Ascending aorta (tissue), 2 donors: ENCODE results near the gene MAPK8IP3. TPM values are rescaled to one million over a fixed set of nuclear protein-coding genes. Genes with fewer than 3 reads are reported as not detected.
"Not testable (repeated sequence)": the region's sequence is repeated elsewhere in the genome, so short reads cannot be mapped to it uniquely, and the experiment has no call there.

Experiments
- DNase-seq, 2 donors: peaks; one replicate each; pipeline ENCODE4 v3.0.0-alpha.2; 2019; ENCODE audit warnings: low spot score in 2 of 2
- H3K27ac ChIP-seq, 2 donors: fragments of 200-600 bp; sonication (generic); one replicate each; pipeline ENCODE4 v1.5.1; 2016 to 2017; ENCODE audit warnings: mild to moderate bottlenecking in 1 of 2
- H3K27me3 ChIP-seq: fragments of 200-600 bp; sonication (generic); one replicate; pipeline ENCODE4 v1.5.1; 2017
- H3K36me3 ChIP-seq, 2 donors: fragments of 200-600 bp; sonication (generic); one replicate each; pipeline ENCODE4 v1.5.1; 2016
- H3K4me1 ChIP-seq, 2 donors: fragments of 200-600 bp; sonication (generic); one replicate each; pipeline ENCODE4 v1.5.1; 2016 to 2017; ENCODE audit warnings: mild to moderate bottlenecking in 1 of 2
- H3K4me3 ChIP-seq, 2 donors: fragments of 200-600 bp; sonication (generic); one replicate each; pipeline ENCODE4 v1.5.1; 2016 to 2017; ENCODE audit warnings: mild to moderate bottlenecking in 1 of 2
- H3K9me3 ChIP-seq, 2 donors: fragments of 200-600 bp; sonication (generic); one replicate each; pipeline ENCODE4 v1.5.1; 2016
- CTCF ChIP-seq, 3 experiments: fragments of 200-600 bp in 2 of 3; fragments of 450-650 bp in 1 of 3; sonication (generic) in 2 of 3; IDR thresholded peaks; one replicate each; pipeline ENCODE4 v1.5.1; 2016 to 2019; ENCODE audit warnings: antibody characterized with exemption in 3 of 3, mild to moderate bottlenecking in 1 of 3, moderate library complexity in 1 of 3
- intact Hi-C: fragments of 100-400 bp; cut with DNase I; formaldehyde crosslinking; loops from one replicate; pipeline ENCODE4 v1.15.1; 2023
- total RNA-seq: library from RNA; depleted of rRNA; stranded (reverse); fragments of >200 nt; gene quantifications from one replicate; pipeline ENCODE4 v1.1.0, GENCODE V29; 2016

Gene MAPK8IP3
- total RNA-seq, 1 donor from 2014 or later, result 57.4 TPM

- no peak for DNase-seq
- Histone ChIP-seq H3K4me3 (no peak overlapping the region), H3K9me3 (no peaks in the 10 kb centered on the region), H3K4me1 (no peaks in the 10 kb centered on the region), H3K27me3 (no peaks in the 10 kb centered on the region), H3K27ac (no peak overlapping the region), H3K36me3 (peaks cover 63 to 82% of the 10 kb centered on the region in 2 donors)
- intact Hi-C loops, result no loop called here
- TF ChIP-seq CTCF (IDR thresholded peaks at IDR 0.05), result no peak
These were observed 23.4 kb downstream of the MAPK8IP3 start for GRCh38 chr16:1729445-1729844.

DNA sequence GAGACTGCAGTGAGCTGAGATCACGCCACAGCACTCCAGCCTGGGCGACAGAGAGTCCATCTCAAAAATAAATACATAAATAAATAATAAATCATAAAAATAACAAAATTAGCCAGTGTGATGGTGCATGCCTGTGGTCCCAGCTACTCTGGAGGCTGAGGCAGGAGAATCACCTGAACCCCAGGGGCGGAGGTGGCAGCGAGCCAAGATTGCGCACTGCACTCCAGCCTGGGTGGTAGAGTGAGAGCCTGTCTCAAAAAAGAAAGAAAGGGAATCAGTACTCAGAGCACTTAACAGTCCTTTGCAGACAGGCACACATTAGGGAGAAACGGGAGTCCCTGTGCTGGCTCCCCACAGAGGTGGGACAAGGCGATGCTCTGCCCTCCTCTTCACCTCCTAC, 25.1 kb downstream of the MAPK8IP3 start:
- intact Hi-C loops, result no loop called here
- no peak overlapping the region for H3K27ac ChIP-seq
- no peak overlapping the region for H3K4me3 ChIP-seq
- peaks cover 65 to 74% of the 10 kb centered on the region in 2 donors for H3K36me3 ChIP-seq
- H3K9me3 ChIP-seq, result no peaks in the 10 kb centered on the region
- DNase-seq, result no peak
- no peak for TF ChIP-seq CTCF (IDR thresholded peaks at IDR 0.05)
- no peaks in the 10 kb centered on the region for H3K4me1 ChIP-seq
- no peaks in the 10 kb centered on the region for H3K27me3 ChIP-seq

DNA sequence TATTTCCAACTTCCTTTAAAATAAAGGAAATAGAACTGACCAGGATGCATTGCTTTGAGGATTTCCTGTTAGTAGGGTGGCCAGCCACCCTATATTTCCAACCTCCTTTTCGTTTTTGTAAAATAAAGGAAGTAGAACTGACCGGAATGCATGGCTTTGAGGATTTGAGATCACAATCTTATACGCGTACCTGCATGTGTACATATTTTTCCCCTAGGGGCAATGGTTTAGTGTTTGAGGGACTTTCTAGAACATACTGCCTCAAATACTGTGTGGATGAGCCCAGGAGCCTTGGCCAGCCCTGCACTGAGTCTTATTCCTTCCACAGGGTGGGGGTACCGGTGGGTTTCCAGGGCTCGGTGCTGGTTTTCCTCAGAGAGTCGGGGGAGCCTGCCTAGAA, 25.6 kb downstream of the MAPK8IP3 start:
- H3K27me3 ChIP-seq, result no peaks in the 10 kb centered on the region
- intact Hi-C loops, result no loop called here
- no peak for DNase-seq
- H3K27ac ChIP-seq, result no peak overlapping the region
- no peak overlapping the region for H3K4me3 ChIP-seq
- no peak for TF ChIP-seq CTCF (IDR thresholded peaks at IDR 0.05)
- peaks cover 60 to 69% of the 10 kb centered on the region in 2 donors for H3K36me3 ChIP-seq
- no peaks in the 10 kb centered on the region for H3K4me1 ChIP-seq
- H3K9me3 ChIP-seq, result no peaks in the 10 kb centered on the region

GRCh38 chr16:1732071-1732470, 26.1 kb downstream of the MAPK8IP3 start:
- intact Hi-C loops, result no loop called here
- Histone ChIP-seq H3K4me3 (no peak overlapping the region), H3K4me1 (no peaks in the 10 kb centered on the region), H3K36me3 (peaks cover 57 to 65% of the 10 kb centered on the region in 2 donors), H3K9me3 (no peaks in the 10 kb centered on the region), H3K27ac (no peak overlapping the region), H3K27me3 (no peaks in the 10 kb centered on the region)
- no peak for TF ChIP-seq CTCF (IDR thresholded peaks at IDR 0.05)
- no peak for DNase-seq

DNA sequence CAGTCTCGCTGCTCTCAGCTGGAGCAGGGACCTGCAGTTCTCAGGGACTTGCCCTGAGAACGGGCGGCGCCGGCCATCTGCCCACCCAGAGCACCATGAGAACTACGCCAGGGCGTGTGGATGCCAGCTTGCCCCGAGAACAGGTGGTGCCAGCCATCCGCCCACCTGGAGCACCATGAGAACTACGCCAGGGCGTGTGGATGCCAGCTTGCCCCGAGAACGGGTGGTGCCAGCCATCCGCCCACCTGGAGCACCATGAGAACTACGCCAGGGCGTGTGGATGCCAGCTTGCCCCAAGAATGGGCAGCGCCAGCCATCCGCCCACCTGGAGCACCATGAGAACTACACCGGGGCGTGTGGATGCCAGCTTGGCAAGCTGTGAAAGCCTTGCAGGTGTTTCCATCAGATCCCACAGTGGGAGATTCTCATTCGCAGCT, 26.6 kb downstream of the MAPK8IP3 start:
- intact Hi-C loops, H3K27ac ChIP-seq, H3K4me3 ChIP-seq, H3K4me1 ChIP-seq, H3K9me3 ChIP-seq, DNase-seq, H3K27me3 ChIP-seq: not testable (repeated sequence)
- peaks cover 55 to 60% of the 10 kb centered on the region in 2 donors for H3K36me3 ChIP-seq

DNA sequence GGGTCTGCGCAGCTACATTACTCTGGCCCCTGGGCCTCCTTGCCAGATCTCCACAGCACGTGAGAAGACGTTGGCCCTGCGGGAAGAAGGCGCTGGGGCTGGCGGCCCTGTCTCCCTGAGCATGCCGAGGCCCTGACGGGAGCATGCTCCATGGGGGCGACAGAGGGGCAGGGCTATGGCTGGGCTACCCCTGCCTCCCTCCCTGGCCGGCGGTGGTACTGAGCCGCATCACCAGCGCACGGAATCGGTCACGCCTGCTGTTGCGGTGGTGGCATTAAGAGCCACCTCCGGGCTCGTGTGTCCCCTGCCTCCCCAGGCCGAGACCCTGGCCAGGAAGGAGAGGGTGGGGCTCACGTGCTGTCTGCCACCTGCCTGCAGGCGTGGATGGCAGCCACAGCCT, 28.1 kb downstream of the MAPK8IP3 start:
- no peak for DNase-seq
- Histone ChIP-seq H3K4me1 (no peaks in the 10 kb centered on the region), H3K27ac (no peak overlapping the region), H3K27me3 (no peaks in the 10 kb centered on the region), H3K4me3 (no peak overlapping the region), H3K36me3 (peaks cover 40 to 45% of the 10 kb centered on the region in 2 donors), H3K9me3 (no peaks in the 10 kb centered on the region)
- no peak for TF ChIP-seq CTCF (IDR thresholded peaks at IDR 0.05)
- intact Hi-C loops, result no loop called here
